LNCAP (cell line): ENCODE measurements around the gene CNOT6.

ENCODE experiments used
- CTCF ChIP-seq: fragments of 450-650 bp; IDR thresholded peaks from 2 replicates; pipeline ENCODE4 v1.5.1; 2017; ENCODE audit warnings: mild to moderate bottlenecking

CNOT6 gene

DNA sequence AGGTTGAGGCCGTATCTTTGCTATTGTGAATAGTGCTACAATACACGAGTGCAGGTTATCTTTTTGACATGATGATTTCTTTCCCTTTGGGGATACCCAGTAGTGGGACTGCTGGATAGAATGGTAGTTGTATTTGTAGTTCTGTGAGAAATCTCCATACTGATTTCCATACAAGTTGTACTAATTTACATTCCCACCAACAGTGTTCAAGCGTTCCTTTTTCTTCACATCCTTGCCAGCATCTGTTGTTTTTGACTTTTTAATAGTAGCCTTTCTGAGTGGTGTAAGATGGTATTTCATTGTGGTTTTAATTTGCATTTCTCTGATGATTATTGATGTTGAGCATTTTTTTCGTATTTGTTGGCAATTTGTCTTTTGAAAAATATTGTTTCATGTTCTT lies 41.4 kb downstream of the CNOT6 start:
- TF ChIP-seq CTCF: no peak

DNA sequence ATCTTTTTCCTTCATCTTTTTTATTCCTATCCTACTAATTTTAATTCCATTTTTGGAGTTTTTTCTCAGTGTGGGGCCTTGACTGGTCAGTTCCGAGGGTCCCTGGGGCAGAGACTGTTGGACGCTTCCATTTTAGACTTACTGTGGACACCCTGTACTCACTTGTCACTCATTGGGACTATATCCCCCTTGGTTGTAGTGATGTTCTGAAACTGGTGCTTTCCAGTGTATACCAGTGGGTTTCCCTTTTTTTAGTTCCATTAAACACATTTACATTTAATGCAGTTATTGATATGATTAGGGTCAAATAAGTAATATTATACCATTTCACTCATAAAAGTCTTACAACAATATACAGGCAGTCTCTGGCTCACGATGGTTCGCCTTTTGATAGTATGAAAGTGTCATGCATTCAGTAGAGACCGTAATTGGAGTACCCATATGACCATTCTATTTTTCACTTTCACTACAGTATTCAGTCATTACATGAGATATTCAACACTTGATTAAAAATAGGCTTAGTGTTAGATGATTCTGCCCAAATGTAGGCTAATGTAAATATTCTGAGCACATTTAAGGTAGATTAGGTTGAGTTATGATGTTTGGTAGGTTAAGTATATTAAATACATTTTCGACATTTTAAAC lies 46.0 kb downstream of the CNOT6 start:
- TF ChIP-seq CTCF: no peak

DNA sequence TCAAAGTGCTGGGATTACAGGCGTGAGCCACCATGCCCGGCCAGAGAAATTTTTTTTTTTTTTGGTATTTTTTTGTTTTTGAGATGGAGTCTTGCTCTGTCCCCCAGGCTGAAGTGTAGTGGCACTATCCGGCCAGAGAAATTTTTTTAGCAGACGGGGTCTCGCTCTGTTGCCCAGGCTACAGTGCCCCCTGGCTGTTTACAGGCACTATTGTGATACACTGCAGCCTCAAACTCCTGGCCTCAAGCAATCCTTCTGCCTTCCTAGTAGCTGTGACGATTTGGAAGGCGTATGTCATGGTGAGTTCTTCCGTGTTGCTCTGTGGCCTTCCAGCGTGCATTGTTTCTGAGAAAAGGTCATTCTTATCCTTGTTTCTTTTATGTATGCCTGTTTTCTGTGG lies 47.5 kb downstream of the CNOT6 start:
- TF ChIP-seq CTCF: no peak

DNA sequence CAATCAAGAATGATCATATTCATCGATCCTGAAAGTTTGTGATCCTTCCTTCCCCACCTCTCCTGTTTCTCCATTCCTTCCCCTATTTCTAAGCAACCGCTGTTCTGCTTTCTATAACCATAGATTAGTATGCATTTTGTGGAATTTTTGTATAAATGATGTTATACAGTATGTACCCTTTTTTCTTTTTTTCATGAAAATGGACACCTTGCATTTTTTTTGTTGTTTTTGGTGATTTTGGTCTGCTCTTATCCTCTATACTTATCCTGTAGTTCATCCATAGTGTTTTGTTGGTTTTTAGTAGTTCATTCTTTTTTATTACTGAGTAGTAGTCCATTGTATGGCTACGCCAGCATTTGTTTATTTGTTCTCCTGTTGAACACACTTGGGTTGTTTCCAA lies 51.1 kb downstream of the CNOT6 start:
- TF ChIP-seq CTCF: no peak

GRCh38 chr5:180548563-180548962 lies 54.4 kb downstream of the CNOT6 start:
- TF ChIP-seq CTCF: no peak

DNA sequence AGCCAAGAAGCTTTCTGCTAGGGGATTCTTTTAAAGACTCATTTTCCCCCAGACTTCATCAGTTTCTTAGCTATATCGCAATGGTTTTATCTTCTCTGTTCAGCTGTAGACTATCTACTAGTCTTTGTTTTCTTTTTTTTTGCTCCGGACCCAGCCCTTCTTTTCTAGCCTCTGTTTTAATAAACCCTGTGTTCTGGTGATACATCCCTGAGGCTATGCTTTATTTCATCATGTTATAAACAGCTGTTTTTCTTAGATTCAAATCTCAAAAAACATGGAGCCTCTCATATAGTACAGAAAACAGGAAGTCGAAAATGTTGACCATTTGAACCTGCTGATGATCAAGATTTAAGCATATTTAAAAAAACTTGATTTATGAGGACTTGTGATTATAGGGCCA lies 59.4 kb downstream of the CNOT6 start:
- TF ChIP-seq CTCF: no peak

DNA sequence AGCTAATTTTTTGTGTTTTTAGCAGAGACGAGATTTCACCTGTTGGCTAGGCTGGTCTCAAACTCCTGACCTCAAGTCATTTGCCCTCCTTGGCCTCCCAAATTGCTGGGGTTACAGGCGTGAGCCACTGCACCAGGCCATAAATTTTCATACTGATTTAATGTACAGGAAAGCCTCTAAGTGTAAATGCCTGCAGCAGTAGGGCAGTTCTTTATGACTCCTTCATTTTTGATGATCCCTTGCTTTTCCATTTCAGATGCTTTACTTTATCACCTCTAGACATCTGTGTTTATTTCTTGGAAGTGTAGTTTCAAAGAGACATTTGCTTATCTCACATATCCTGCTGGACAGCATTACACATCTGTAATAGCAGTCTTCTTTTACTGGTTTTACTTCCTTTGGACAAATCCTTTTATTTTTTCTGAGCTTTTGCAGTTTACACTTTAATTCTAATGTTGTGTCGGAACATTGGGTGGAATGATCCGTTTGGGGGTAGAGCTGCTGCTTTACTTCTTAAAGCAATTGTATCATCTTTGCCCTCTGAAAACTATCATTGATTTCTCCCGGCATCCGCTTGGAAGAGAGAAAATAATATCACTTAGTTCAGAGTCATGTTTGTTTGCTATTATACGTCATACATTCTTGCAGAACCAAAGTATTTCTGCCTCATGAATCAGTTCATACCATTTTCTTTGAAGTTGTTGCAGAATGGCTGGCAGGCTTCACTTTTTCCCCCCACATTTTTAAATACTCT lies 61.2 kb downstream of the CNOT6 start:
- TF ChIP-seq CTCF: no peak
